DOHH2 (cell line): Measurements from ENCODE around the gene SLC16A8.

Source experiments
- H3F3A ChIP-seq: fragments of 200-600 bp; sonication (generic), shearing (Covaris generic); 2 replicates; pipeline ENCODE4 v1.6.0; 2016; ENCODE audit warnings: antibody characterized with exemption, mild to moderate bottlenecking; ENCODE audit not compliant: control insufficient read depth, insufficient read depth
- H3K27ac ChIP-seq: fragments of 200-600 bp; sonication (generic); 2 replicates; pipeline ENCODE4 v1.5.1; 2014; ENCODE audit warnings: low read depth, mild to moderate bottlenecking, low read length, moderate library complexity
- H3K27me3 ChIP-seq: fragments of 200-600 bp; sonication (generic); 2 replicates; pipeline ENCODE4 v1.6.1; 2014; ENCODE audit warnings: mild to moderate bottlenecking, low read length, mixed read lengths; ENCODE audit not compliant: control insufficient read depth
- H3K36me3 ChIP-seq: fragments of 200-600 bp; sonication (generic); 2 replicates; pipeline ENCODE4 v1.6.1; 2014; ENCODE audit warnings: mild to moderate bottlenecking, low read length, moderate library complexity, mixed read lengths; ENCODE audit not compliant: control insufficient read depth
- H3K4me1 ChIP-seq: fragments of 200-600 bp; sonication (generic); 2 replicates; pipeline ENCODE4 v1.6.1; 2014; ENCODE audit warnings: mild to moderate bottlenecking, low read length, mixed read lengths; ENCODE audit not compliant: control insufficient read depth
- H3K4me2 ChIP-seq: fragments of 200-600 bp; sonication (generic); 2 replicates; pipeline ENCODE4 v1.6.0; 2014; ENCODE audit warnings: mild to moderate bottlenecking, low read length, moderate library complexity
- H3K4me3 ChIP-seq: fragments of 200-600 bp; sonication (generic); 2 replicates; pipeline ENCODE4 v1.5.1; 2014; ENCODE audit warnings: mild to moderate bottlenecking, low read length, mixed read lengths
- H3K79me2 ChIP-seq: fragments of 200-600 bp; sonication (generic); 2 replicates; pipeline ENCODE4 v1.6.1; 2014; ENCODE audit warnings: mild to moderate bottlenecking, low read length, mixed read lengths; ENCODE audit not compliant: control insufficient read depth
- H3K9me2 ChIP-seq: fragments of 200-600 bp; sonication (generic); replicated peaks from 2 replicates; pipeline ENCODE4 v1.6.1; 2014; ENCODE audit warnings: mild to moderate bottlenecking, low read length, mixed read lengths; ENCODE audit not compliant: control insufficient read depth
- H3K9me3 ChIP-seq: fragments of 200-600 bp; sonication (generic); 2 replicates; pipeline ENCODE4 v1.6.1; 2014; ENCODE audit warnings: antibody characterized with exemption, low read length, mixed read lengths; ENCODE audit not compliant: control insufficient read depth, insufficient read depth
- H4K20me1 ChIP-seq: fragments of 200-600 bp; sonication (generic); 2 replicates; pipeline ENCODE4 v1.6.0; 2014; ENCODE audit warnings: low read depth, mild to moderate bottlenecking, antibody characterized with exemption, low read length, moderate library complexity; ENCODE audit not compliant: control insufficient read depth, insufficient read depth
- EZH2phosphoT487 ChIP-seq: fragments of 200-600 bp; sonication (generic); IDR thresholded peaks from 2 replicates; pipeline ENCODE4 v1.6.1; 2017; ENCODE audit warnings: borderline replicate concordance, mild to moderate bottlenecking, antibody characterized with exemption, low read length, moderate library complexity, mixed read lengths
- TF ChIP-seq, protein P1 (sequence below): fragments of 200-600 bp; sonication (generic); IDR thresholded peaks from one replicate; pipeline ENCODE4 v1.5.1; 2014; ENCODE audit warnings: antibody characterized with exemption, mild to moderate bottlenecking, low read depth, low read length; ENCODE audit not compliant: poor library complexity, severe bottlenecking

The SLC16A8 gene

DNA sequence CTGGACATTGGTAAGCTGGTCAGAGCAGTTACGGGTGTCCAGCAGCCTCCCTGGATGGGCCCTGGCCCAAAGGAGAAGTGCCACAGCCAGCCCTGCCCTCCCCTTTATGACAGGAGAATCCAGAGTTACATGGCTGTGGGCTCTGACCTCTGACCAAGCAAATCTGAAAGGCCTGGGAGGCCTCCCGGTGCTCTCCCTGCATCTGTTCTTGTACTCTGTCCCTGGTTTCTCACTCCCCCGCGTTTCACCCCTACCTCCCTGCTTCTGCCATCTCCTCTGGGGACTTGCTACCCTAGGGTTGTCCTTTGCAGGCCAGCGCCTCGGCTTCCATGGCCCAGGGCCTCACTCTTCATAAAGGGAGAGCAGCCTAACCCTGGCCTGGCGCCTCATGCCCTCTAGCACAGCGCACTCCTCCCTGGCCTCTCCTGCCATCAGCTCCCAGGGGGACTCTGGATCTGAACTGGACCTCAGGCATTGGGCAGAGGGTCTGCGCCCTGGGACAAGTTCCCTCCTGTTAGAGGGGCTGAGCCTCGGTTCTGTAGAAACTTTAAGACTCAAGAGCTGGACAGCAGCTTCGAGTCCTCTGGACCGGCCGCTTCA, 16.1 kb downstream of the SLC16A8 start:
- no peaks in the 10 kb centered on the region for H3F3A ChIP-seq
- H4K20me1 ChIP-seq, result no peaks in the 10 kb centered on the region
- H3K27ac ChIP-seq, result no peak overlapping the region
- no peaks in the 10 kb centered on the region for H3K9me3 ChIP-seq
- no peak overlapping the region for H3K4me2 ChIP-seq
- H3K4me1 ChIP-seq, result no peaks in the 10 kb centered on the region
- H3K9me2 ChIP-seq, result no peaks in the 10 kb centered on the region
- H3K36me3 ChIP-seq, result peaks cover 5% of the 10 kb centered on the region; the same call in 1 of the 2 replicates
- TF ChIP-seq, protein P1, sequence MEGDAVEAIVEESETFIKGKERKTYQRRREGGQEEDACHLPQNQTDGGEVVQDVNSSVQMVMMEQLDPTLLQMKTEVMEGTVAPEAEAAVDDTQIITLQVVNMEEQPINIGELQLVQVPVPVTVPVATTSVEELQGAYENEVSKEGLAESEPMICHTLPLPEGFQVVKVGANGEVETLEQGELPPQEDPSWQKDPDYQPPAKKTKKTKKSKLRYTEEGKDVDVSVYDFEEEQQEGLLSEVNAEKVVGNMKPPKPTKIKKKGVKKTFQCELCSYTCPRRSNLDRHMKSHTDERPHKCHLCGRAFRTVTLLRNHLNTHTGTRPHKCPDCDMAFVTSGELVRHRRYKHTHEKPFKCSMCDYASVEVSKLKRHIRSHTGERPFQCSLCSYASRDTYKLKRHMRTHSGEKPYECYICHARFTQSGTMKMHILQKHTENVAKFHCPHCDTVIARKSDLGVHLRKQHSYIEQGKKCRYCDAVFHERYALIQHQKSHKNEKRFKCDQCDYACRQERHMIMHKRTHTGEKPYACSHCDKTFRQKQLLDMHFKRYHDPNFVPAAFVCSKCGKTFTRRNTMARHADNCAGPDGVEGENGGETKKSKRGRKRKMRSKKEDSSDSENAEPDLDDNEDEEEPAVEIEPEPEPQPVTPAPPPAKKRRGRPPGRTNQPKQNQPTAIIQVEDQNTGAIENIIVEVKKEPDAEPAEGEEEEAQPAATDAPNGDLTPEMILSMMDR, result no peak
- no peak for TF ChIP-seq EZH2phosphoT487
- H3K27me3 ChIP-seq, result no peaks in the 10 kb centered on the region
- H3K79me2 ChIP-seq, result no peaks in the 10 kb centered on the region
- no peak overlapping the region for H3K4me3 ChIP-seq

DNA sequence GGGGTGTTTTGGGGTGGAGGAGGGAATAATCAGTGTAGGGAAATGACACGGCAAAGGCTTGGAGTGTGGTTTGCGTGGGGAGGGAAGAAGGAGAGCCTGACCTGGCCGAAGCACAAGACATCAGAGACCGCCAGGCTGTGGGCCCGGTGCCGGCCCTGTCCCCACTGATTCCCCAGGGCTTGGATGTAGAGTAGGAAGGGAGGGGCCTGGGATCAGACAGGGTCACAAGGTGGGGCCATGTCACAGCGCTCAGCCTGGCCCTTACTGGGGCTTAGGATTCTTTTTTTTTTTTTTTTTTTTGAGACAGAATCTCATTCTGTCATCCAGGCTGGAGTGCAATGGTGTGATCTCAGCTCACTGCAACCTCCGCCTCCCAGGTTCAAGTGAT, 17.0 kb downstream of the SLC16A8 start:
- peaks cover 5% of the 10 kb centered on the region; the same call in 1 of the 2 replicates for H3K36me3 ChIP-seq
- TF ChIP-seq, protein P1, result no peak
- TF ChIP-seq EZH2phosphoT487, result no peak

DNA sequence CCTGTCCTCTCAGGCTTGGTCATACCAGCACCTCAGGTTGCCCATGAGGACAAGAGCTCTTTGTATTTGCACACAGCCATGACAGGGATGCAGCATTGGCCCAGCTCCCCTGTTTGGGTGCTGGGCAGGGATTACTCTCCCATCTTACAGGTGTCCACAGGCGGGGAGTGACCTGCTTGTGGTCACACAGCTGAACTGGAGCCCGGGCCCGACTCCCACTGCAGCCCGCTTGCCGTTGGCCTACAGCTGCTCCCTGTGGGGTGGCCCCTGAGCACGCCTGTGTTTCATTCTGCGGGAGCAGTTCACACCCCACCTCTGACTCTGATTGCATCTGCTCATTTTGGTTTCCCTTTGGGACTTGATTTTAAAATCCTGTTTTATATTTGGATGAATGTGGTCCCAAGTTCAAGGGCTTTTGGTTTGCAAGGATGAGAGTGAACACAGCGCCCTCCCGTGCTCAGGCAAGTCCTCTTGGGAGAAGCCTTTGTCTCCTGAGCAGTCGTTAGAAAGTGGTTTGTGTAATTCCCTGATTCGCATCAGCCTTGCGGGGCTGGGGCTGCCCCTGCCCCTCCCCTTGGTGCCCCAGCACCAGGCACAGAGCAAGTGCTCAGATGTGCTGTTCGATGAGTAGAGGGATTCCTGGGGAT, 17.5 kb downstream of the SLC16A8 start:
- no peaks in the 10 kb centered on the region for H3K9me2 ChIP-seq
- H4K20me1 ChIP-seq, result no peaks in the 10 kb centered on the region
- peaks cover 5% of the 10 kb centered on the region; the same call in 1 of the 2 replicates for H3K36me3 ChIP-seq
- H3K9me3 ChIP-seq, result no peaks in the 10 kb centered on the region
- no peaks in the 10 kb centered on the region for H3K79me2 ChIP-seq
- no peak overlapping the region for H3K4me3 ChIP-seq
- H3K27me3 ChIP-seq, result no peaks in the 10 kb centered on the region
- no peaks in the 10 kb centered on the region for H3K4me1 ChIP-seq
- no peak for TF ChIP-seq EZH2phosphoT487
- TF ChIP-seq, protein P1, result no peak
- H3F3A ChIP-seq, result no peaks in the 10 kb centered on the region
- H3K27ac ChIP-seq, result no peak overlapping the region
- H3K4me2 ChIP-seq, result no peak overlapping the region

More for the DNA sequence above, 17.0 kb downstream of the SLC16A8 start:
- no peaks in the 10 kb centered on the region for H4K20me1 ChIP-seq
- H3K9me3 ChIP-seq, result no peaks in the 10 kb centered on the region
- no peak overlapping the region for H3K4me3 ChIP-seq
- H3K4me1 ChIP-seq, result no peaks in the 10 kb centered on the region
- no peaks in the 10 kb centered on the region for H3K79me2 ChIP-seq
- H3K27ac ChIP-seq, result no peak overlapping the region
- H3K4me2 ChIP-seq, result no peak overlapping the region
- no peaks in the 10 kb centered on the region for H3K9me2 ChIP-seq
- H3F3A ChIP-seq, result no peaks in the 10 kb centered on the region
- no peaks in the 10 kb centered on the region for H3K27me3 ChIP-seq
